K562 (cell line): Measurements from ENCODE around the gene OBSCN. TPM values are rescaled to one million over a fixed set of nuclear protein-coding genes. Genes with fewer than 3 reads are reported as not detected.

Experiments
- ATAC-seq: fragments of 200-7000 bp; cut with Tn5 transposase; 3 replicates; pipeline ENCODE4 v1.9.1; 2020; ENCODE audit warnings: moderate library complexity
- BruUV-seq: library from RNA; stranded (reverse); fragments of 400-500 nt; replicated peaks from 2 replicates; lab custom pipeline; 2021; lab: Mats Ljungman, UMichigan
- CTCF ChIA-PET: fragments of 300-600 bp; formaldehyde crosslinking; extraction: SDS; loops from one replicate; lab custom pipeline; 2021; ENCODE audit warnings: low intra/inter-chr PET ratio; lab: Yijun Ruan, JAX
- POLR2A ChIA-PET: fragments of 300-600, 350-650 bp; sonication (Branson Sonifier 250); formaldehyde crosslinking; extraction: SDS; loops from one replicate; lab custom pipeline; 2021; ENCODE audit warnings: antibody characterized with exemption, inconsistent platforms; lab: Yijun Ruan, JAX
- DNase-seq, 4 experiments: peaks; one replicate each; pipeline versions ENCODE4 v3.0.0 to v3.0.0-alpha.2; 2011 to 2018; ENCODE audit warnings: low spot score in 3 of 4, mixed read lengths in 3 of 4; ENCODE audit errors: extremely low read depth in 1 of 4
- FAIRE-seq: peaks from 2 replicates; lab custom pipeline; 2011; peaks lifted over from hg19 to GRCh38; lab: Jason Lieb, UNC
- H2AFZ ChIP-seq: 2 replicates; pipeline ENCODE4 v1.6.0; 2011; ENCODE audit warnings: low read depth, low read length, control low read depth, inconsistent platforms
- H3K27ac ChIP-seq: fragments of 200-600 bp; 3 replicates; pipeline ENCODE4 v1.8.0; 2011; ENCODE audit warnings: low read depth, mild to moderate bottlenecking, control low read depth, inconsistent platforms, low read length, moderate library complexity, mixed read lengths; ENCODE audit errors: extremely low read depth
- H3K27me3 ChIP-seq, 2 experiments: fragments of 300-600 bp in 1 of 2; 2 replicates in 1 of 2; 3 replicates in 1 of 2; pipeline versions ENCODE4 v1.6.0 to v1.8.0; 2011; ENCODE audit warnings: inconsistent platforms in 2 of 2, low read length in 2 of 2, mild to moderate bottlenecking in 1 of 2, mixed read lengths in 1 of 2, moderate library complexity in 1 of 2; ENCODE audit not compliant: control insufficient read depth in 2 of 2, insufficient read depth in 2 of 2
- H3K36me3 ChIP-seq: fragments of 300-600 bp; 3 replicates; pipeline ENCODE4 v1.8.0; 2011; ENCODE audit warnings: mild to moderate bottlenecking, low read length, inconsistent platforms; ENCODE audit not compliant: control insufficient read depth, insufficient read depth
- H3K4me1 ChIP-seq, 2 experiments: fragments of 200-600 bp in 1 of 2; replicated peaks in 1 of 2; 2 replicates in 1 of 2; 3 replicates in 1 of 2; pipeline versions ENCODE4 v1.5.1 to v1.8.0; 2011; ENCODE audit warnings: inconsistent platforms in 2 of 2, low read length in 2 of 2, mild to moderate bottlenecking in 1 of 2, mixed read lengths in 1 of 2, moderate library complexity in 1 of 2; ENCODE audit not compliant: control insufficient read depth in 2 of 2, insufficient read depth in 2 of 2
- H3K4me2 ChIP-seq: 2 replicates; pipeline ENCODE4 v1.6.1; 2011; ENCODE audit warnings: low read length, control low read depth, inconsistent platforms, mixed read lengths; ENCODE audit not compliant: insufficient read depth
- H3K4me3 ChIP-seq: fragments of 200-600 bp; sonication (generic), shearing (Covaris generic); 2 replicates; pipeline ENCODE4 v1.5.1; 2016; ENCODE audit warnings: control low read depth, inconsistent platforms
- H3K79me2 ChIP-seq: fragments of 200-600 bp; 3 replicates; pipeline ENCODE4 v1.8.0; 2011; ENCODE audit warnings: low read length, inconsistent platforms; ENCODE audit not compliant: control insufficient read depth, insufficient read depth
- H3K9ac ChIP-seq, 2 experiments: 2 replicates each; pipeline versions ENCODE4 v1.6.0 to v1.6.1; 2011; ENCODE audit warnings: low read depth in 2 of 2, low read length in 2 of 2, control low read depth in 1 of 2, inconsistent platforms in 1 of 2, mild to moderate bottlenecking in 1 of 2, mixed read lengths in 1 of 2; ENCODE audit not compliant: insufficient read depth in 1 of 2
- H3K9me1 ChIP-seq: one replicate; pipeline ENCODE4 v1.6.0; 2011; ENCODE audit warnings: inconsistent platforms, mild to moderate bottlenecking, low read length, moderate library complexity; ENCODE audit not compliant: control insufficient read depth, insufficient read depth
- H3K9me3 ChIP-seq: replicated peaks from 2 replicates; pipeline ENCODE4 v1.5.1; 2011; ENCODE audit warnings: low read depth, low read length, inconsistent platforms; ENCODE audit not compliant: control insufficient read depth, insufficient read depth
- H4K20me1 ChIP-seq: replicated peaks from 2 replicates; pipeline ENCODE4 v1.6.1; 2011; ENCODE audit warnings: low read length, inconsistent platforms, mixed read lengths; ENCODE audit not compliant: control insufficient read depth, insufficient read depth
- E2F6 ChIP-seq, 2 experiments: IDR thresholded peaks; 2 replicates each; pipeline ENCODE4 v1.6.1; 2011; ENCODE audit warnings: borderline replicate concordance in 1 of 2, control low read depth in 1 of 2, low read depth in 1 of 2, low read length in 1 of 2, mild to moderate bottlenecking in 1 of 2, mixed read lengths in 1 of 2, moderate library complexity in 1 of 2; ENCODE audit not compliant: insufficient read depth in 1 of 2, insufficient read length in 1 of 2, poor library complexity in 1 of 2, severe bottlenecking in 1 of 2; ENCODE audit errors: extremely low read depth in 1 of 2
- EGR1 ChIP-seq: fragments of 450-650 bp; conservative IDR thresholded peaks from 2 replicates; pipeline ENCODE4 v1.6.1; 2017; ENCODE audit warnings: mild to moderate bottlenecking
- HNRNPK ChIP-seq: fragments of 200-400 bp; formaldehyde crosslinking; IDR thresholded peaks from one replicate; pipeline ENCODE4 v1.6.1; 2018; ENCODE audit warnings: mild to moderate bottlenecking, low read depth, low read length; ENCODE audit not compliant: poor library complexity, severe bottlenecking
- L3MBTL2 ChIP-seq: fragments of 450-650 bp; IDR thresholded peaks from 2 replicates; pipeline ENCODE4 v1.6.1; 2016; ENCODE audit warnings: mild to moderate bottlenecking, moderate library complexity
- MAX ChIP-seq: sonication (generic); formaldehyde crosslinking; IDR thresholded peaks from 2 replicates; pipeline ENCODE4 v1.9.0; 2022; ENCODE audit warnings: mild to moderate bottlenecking, missing genetic modification reagents
- NFYB ChIP-seq: IDR thresholded peaks from 2 replicates; pipeline ENCODE4 v1.6.1; 2011; ENCODE audit warnings: mild to moderate bottlenecking, moderate library complexity; ENCODE audit not compliant: insufficient read length; ENCODE audit errors: extremely low read depth
- PRPF4 ChIP-seq: fragments of 200-400 bp; formaldehyde crosslinking; IDR thresholded peaks from one replicate; pipeline ENCODE4 v1.6.1; 2017; ENCODE audit warnings: low read length, low read depth, mild to moderate bottlenecking; ENCODE audit not compliant: insufficient read depth, poor library complexity, severe bottlenecking
- RAD21 ChIP-seq, 2 experiments: fragments of 250-450 bp in 1 of 2; fragments of 450-650 bp in 1 of 2; sonication (Bioruptor Pico) in 1 of 2; formaldehyde crosslinking in 1 of 2; IDR thresholded peaks in 1 of 2; conservative IDR thresholded peaks in 1 of 2; 2 replicates each; pipeline versions ENCODE4 v1.4.0 to v1.8.0; 2020 to 2022; ENCODE audit warnings: mild to moderate bottlenecking in 2 of 2, moderate library complexity in 1 of 2
- RBFOX2 ChIP-seq: fragments of 200-400 bp; formaldehyde crosslinking; IDR thresholded peaks from 2 replicates; pipeline ENCODE4 v1.6.1; 2017; ENCODE audit warnings: low read depth, mild to moderate bottlenecking, low read length, moderate library complexity
- TEAD1 ChIP-seq, 2 experiments: fragments of 450-650 bp in 1 of 2; sonication (generic) in 1 of 2; formaldehyde crosslinking; IDR thresholded peaks; 2 replicates each; pipeline versions ENCODE4 v1.4.0 to v1.8.0; 2020 to 2022; ENCODE audit warnings: mild to moderate bottlenecking in 2 of 2, missing genetic modification reagents in 1 of 2
- USF1 ChIP-seq: sonication (generic); formaldehyde crosslinking; IDR thresholded peaks from 2 replicates; pipeline ENCODE4 v1.9.0; 2022; ENCODE audit warnings: mild to moderate bottlenecking, missing genetic modification reagents
- USF2 ChIP-seq: sonication (generic); formaldehyde crosslinking; IDR thresholded peaks from 2 replicates; pipeline ENCODE4 v1.5.0; 2020; ENCODE audit warnings: missing genetic modification reagents
- ZBTB7A ChIP-seq: IDR thresholded peaks from 2 replicates; pipeline ENCODE4 v1.6.1; 2011; ENCODE audit warnings: low read depth, mild to moderate bottlenecking, low read length, moderate library complexity, borderline replicate concordance; ENCODE audit not compliant: control insufficient read depth
- ZNF740 ChIP-seq, 3 experiments: fragments of 200-800 bp in 1 of 3; sonication (Bioruptor generic) in 1 of 3; sonication (generic) in 1 of 3; formaldehyde crosslinking in 1 of 3; IDR thresholded peaks; 2 replicates each; pipeline versions ENCODE4 v1.6.1 to v1.8.0; 2016 to 2022; ENCODE audit warnings: mild to moderate bottlenecking in 2 of 3, missing compliant biosample characterization in 2 of 3, missing genetic modification characterization in 2 of 3, missing genetic modification reagents in 1 of 3
- WGBS: fragments of 100-300 bp; shearing (Covaris generic); methylation state at CpG from one replicate; pipeline ENCODE4 v1.1.6; 2016; ENCODE audit warnings: low coverage, mixed read lengths; ENCODE audit not compliant: insufficient coverage; ENCODE audit errors: missing lambda C conversion rate; 5-methylcytosine and 5-hydroxymethylcytosine counted together
- in situ Hi-C: fragments of 300-500 bp; cut with MboI; formaldehyde crosslinking; loops from 4 replicates; pipeline ENCODE4 v1.15.0; 2018; ENCODE audit warnings: inconsistent platforms, mixed read lengths
- intact Hi-C: fragments of 100-400 bp; cut with micrococcal nuclease; formaldehyde crosslinking; loops from 2 replicates; pipeline ENCODE4 v1.14.2; 2022
- polyA plus RNA-seq, 8 experiments: library from polyadenylated mRNA; depleted of rRNA in 4 of 8; stranded (reverse) in 5 of 8; unstranded in 3 of 8; fragments of >200 nt; fragmentation: Nextera tagmentation in 2 of 8; fragmentation: Illumina TruSeq in 1 of 8; extraction: Ambion mirVana in 2 of 8; extraction: Trizol in 1 of 8; gene quantifications; 2 replicates each; pipeline versions ENCODE4 v1.2.1 to v1.2.3, GENCODE V29; 2011 to 2014; ENCODE audit warnings: inconsistent platforms in 1 of 8, missing spikeins in 1 of 8
- total RNA-seq, 7 experiments: library from RNA; depleted of rRNA in 6 of 7; stranded (reverse); fragments of >200 nt in 6 of 7; fragmentation: Illumina TruSeq in 2 of 7; extraction: Trizol in 2 of 7; gene quantifications; 2 replicates each; pipeline versions ENCODE4 v1.2.1 to v1.2.3, GENCODE V29; 2011 to 2021; ENCODE audit warnings: low replicate concordance in 1 of 7

The OBSCN gene
- total and polyA plus RNA-seq, 9 of the 15 experiments (the other 6 are each of a cell fraction or from before 2014, with no cell fraction given) = 0.18 to 19.7 (median 3.6) TPM

- intact Hi-C loops = no loop called here
- POLR2A ChIA-PET = no interaction called here
- peak overlapping the region; percentile 30; the same call in 2 of the 3 replicates for H3K27ac ChIP-seq
- FAIRE-seq (no peak), ATAC-seq (peak; percentile 75), DNase-seq (peak; percentile 77 to 87 (median 84))
- CTCF ChIA-PET = no interaction called here
- H4K20me1 ChIP-seq = no peaks in the 10 kb centered on the region
- H3K9me1 ChIP-seq = no peaks in the 10 kb centered on the region
- H3K4me3 ChIP-seq = peak overlapping the region; percentile 31
- no peaks in the 10 kb centered on the region for H3K79me2 ChIP-seq
- peak overlapping the region; percentile 23; the same call in 1 of the 2 replicates for H3K4me2 ChIP-seq
- no peaks in the 10 kb centered on the region for H3K27me3 ChIP-seq
- 60% methylated on average over 43 of the region's 73 CpGs for WGBS
- in situ Hi-C loops = no loop called here
- peaks cover 0 to 57% of the 10 kb centered on the region in 2 experiments; a peak in 3 of 5 replicates for H3K4me1 ChIP-seq
- H2AFZ ChIP-seq = peak overlapping the region; percentile 61
- peak overlapping the region; percentile 17 to 84; a peak in 3 of 4 replicates for H3K9ac ChIP-seq
- BruUV-seq = no TSS peak
- H3K36me3 ChIP-seq = peaks cover 10% of the 10 kb centered on the region; the same call in 1 of the 3 replicates
- H3K9me3 ChIP-seq = no peaks in the 10 kb centered on the region
- TF ChIP-seq RBFOX2 (peak; percentile 68), E2F6 (IDR thresholded peaks at IDR 0.05; ENCODE audit: borderline replicate concordance in 1 of 2, extremely low read depth in 1 of 2, insufficient read depth in 1 of 2, insufficient read length in 1 of 2, low read depth in 1 of 2, low read length in 1 of 2, poor library complexity in 1 of 2, severe bottlenecking in 1 of 2) (peak; percentile 39 to 61), ZNF740 (CRISPR knock-in tag; IDR thresholded peaks at IDR 0.05) (peak; percentile 79; the same call in 1 of the 2 replicates), ZNF740 (tag; IDR thresholded peaks at IDR 0.05) (peak in 1 of 2 experiments; percentile 78; a peak in 1 of 4 replicates), NFYB (no peak), EGR1 (0 out of 2 replicates have a peak, but pooled peaks have one; percentile 12), L3MBTL2 (peak; percentile 71), MAX (CRISPR knock-in tag) (peak; percentile 71), RAD21 (CRISPR knock-in tag; conservative IDR thresholded peaks at IDR 0.05 in 1 of 2, IDR thresholded peaks at IDR 0.05 in 1 of 2) (peak; percentile 34 to 59; a peak in 3 of 4 replicates), HNRNPK (peak; percentile 77), PRPF4 (no peak), TEAD1 (CRISPR knock-in tag; IDR thresholded peaks at IDR 0.05) (peak in 1 of 2 experiments; percentile 53; a peak in 1 of 4 replicates), USF1 (CRISPR knock-in tag) (peak; percentile 81), USF2 (CRISPR knock-in tag) (peak; percentile 72), ZBTB7A (0 out of 2 replicates have a peak, but pooled peaks have one; percentile 50)
Observed at GRCh38 chr1:228378090-228378872, 170.4 kb downstream of the OBSCN start.
